Measurements from ENCODE around the gene CHKB. TPM values are rescaled to one million over a fixed set of nuclear protein-coding genes. Genes with fewer than 3 reads are reported as not detected.
"Not testable (repeated sequence)": the region's sequence is repeated elsewhere in the genome, so short reads cannot be mapped to it uniquely, and the experiment has no call there.

CHKB gene
- total RNA-seq, 2 donors from 2014 or later = 43.3 to 122 TPM

DNA sequence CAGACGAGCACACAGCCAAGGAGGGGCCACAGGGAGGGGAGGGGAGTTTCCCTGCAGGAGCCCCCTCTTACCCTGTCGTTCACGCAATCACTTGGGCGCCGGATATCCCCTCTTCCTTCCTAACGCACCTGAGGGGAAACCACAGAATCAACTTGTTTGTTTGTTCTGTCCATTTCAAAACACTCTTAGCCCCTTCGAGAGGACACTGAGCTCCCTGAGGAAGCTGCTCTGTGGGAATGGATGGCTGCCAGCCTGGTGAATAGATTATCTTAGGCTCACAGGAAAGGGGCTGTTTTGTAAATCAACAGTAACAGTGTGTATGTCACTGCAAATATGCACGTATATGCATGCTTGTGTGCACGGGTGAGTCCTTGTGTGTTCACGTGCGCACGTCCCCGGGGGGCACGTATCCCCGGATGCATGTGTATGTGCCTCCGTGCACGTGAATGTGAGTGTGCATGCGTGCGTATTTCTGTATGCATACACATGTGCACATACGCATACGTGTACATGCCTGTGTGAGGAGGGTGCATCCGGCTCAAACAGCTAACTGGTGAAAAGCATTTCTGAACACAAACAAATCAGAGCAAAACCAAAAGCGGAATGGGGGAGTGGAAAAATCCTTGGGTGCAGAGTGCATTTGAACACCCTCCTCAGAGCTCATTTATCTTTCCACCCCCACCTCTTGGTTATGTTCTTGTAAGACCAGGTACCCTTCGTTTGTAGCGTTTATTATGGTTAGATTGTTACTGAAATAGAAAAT, 38.1 kb upstream of the CHKB start:
- H3K4me3 ChIP-seq = no peak overlapping the region
- peak overlapping the region in 1 of 4 donors; percentile 91 for H3K27ac ChIP-seq
- WGBS, 2 donors = 10 to 12% methylated on average over 24 to 25 of the region's 25 CpGs

DNA sequence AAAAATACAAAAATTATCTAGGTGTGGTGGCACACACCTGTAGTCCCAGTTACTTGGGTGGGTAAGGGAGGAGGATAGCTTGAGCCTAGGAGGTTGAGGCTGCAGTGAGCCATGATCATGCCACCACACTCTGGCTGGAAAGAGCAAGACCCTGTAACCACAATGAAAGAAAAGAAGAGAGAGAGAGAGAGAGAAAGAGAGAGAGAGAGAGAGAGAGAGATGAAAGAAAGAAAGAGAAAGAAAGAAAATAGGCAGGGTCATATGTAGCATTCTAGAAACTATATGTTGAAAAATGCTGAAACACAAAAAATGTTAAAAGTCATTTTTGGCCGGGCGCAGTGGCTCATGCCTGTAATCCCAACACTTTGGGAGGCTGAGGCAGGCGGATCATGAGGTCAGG, 31.6 kb upstream of the CHKB start:
- H3K27ac ChIP-seq = peak overlapping the region in 1 of 4 donors; percentile 82
- H3K9me3 ChIP-seq; DNase-seq; H3K36me3 ChIP-seq (replicated peaks in 1 of 2; ENCODE audit: insufficient read depth in 1 of 2, low read depth in 2 of 2); intact Hi-C loops (cut with DNase I); H3K27me3 ChIP-seq; H3K4me1 ChIP-seq; H3K4me3 ChIP-seq; ATAC-seq: not testable (repeated sequence)
- WGBS, 2 donors = 67 to 93% methylated on average over 3 of the region's 3 CpGs

More for the DNA sequence above, 38.1 kb upstream of the CHKB start:
- Histone ChIP-seq H3K4me1 (peaks cover 37% of the 10 kb centered on the region), H3K9me3 (no peaks in the 10 kb centered on the region), H3K36me3 (replicated peaks in 1 of 2; ENCODE audit: insufficient read depth in 1 of 2, low read depth in 2 of 2) (no peaks in the 10 kb centered on the region), H3K27me3 (no peaks in the 10 kb centered on the region)
- DNase-seq (peak in 2 of 4 donors; percentile 20 to 22), ATAC-seq (no peak)
- intact Hi-C loops (cut with DNase I) = no loop called here
- no peak for TF ChIP-seq POLR2A (IDR thresholded peaks at IDR 0.05)
- TF ChIP-seq, protein P1, sequence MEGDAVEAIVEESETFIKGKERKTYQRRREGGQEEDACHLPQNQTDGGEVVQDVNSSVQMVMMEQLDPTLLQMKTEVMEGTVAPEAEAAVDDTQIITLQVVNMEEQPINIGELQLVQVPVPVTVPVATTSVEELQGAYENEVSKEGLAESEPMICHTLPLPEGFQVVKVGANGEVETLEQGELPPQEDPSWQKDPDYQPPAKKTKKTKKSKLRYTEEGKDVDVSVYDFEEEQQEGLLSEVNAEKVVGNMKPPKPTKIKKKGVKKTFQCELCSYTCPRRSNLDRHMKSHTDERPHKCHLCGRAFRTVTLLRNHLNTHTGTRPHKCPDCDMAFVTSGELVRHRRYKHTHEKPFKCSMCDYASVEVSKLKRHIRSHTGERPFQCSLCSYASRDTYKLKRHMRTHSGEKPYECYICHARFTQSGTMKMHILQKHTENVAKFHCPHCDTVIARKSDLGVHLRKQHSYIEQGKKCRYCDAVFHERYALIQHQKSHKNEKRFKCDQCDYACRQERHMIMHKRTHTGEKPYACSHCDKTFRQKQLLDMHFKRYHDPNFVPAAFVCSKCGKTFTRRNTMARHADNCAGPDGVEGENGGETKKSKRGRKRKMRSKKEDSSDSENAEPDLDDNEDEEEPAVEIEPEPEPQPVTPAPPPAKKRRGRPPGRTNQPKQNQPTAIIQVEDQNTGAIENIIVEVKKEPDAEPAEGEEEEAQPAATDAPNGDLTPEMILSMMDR (IDR thresholded peaks at IDR 0.05) = peak in 1 of 7 experiments; percentile 74

DNA sequence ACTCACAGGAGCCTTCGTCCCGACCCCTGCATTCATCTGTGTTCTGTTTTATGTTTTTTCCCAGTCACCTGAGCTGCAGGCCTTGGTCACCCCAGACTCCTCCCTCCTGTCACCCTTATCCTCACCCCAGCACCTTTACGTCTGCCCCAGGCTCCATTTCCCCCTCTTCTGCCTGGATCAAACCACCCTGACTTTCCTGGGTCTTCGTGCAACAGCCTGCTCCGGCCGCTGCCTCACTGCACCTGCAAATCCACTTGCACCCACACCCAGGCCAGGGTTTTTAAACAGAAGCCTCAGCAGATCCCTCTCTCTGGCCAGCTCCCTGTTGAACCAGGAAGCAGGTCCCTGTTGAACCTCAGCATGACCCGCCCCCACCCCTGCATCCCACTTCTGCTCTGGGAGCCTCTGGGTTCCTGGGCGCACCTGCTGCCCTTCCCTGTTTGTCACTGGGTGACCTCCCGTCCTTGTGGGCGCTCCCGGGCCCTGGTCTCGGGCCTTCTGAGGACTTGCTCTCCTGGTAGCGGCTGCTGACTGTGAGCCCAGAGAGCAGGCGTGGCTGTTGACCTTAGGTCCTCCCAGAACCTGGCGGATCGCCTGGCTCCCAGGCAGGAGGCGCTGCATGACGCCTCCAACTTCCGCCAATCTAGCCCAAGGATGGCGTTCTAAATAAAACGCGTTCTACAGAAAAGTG, 30.8 kb upstream of the CHKB start:
- peaks cover 9% of the 10 kb centered on the region for H3K4me1 ChIP-seq
- H3K27me3 ChIP-seq = no peaks in the 10 kb centered on the region
- no peaks in the 10 kb centered on the region for H3K9me3 ChIP-seq
- H3K36me3 ChIP-seq (replicated peaks in 1 of 2; ENCODE audit: insufficient read depth in 1 of 2, low read depth in 2 of 2) = no peaks in the 10 kb centered on the region
- intact Hi-C loops (cut with DNase I) = no loop called here
- DNase-seq (peak; percentile 83 to 93 (median 92)), ATAC-seq (peak; percentile 94)
- whole genome bisulfite sequencing, 2 donors = 39 to 51% methylated on average over 20 to 22 of the region's 22 CpGs
- TF ChIP-seq, protein P1 (IDR thresholded peaks at IDR 0.05) = peak in 5 of 7 experiments; percentile 13 to 38 (median 31)
- peak; percentile 24 to 73 (median 66) for TF ChIP-seq POLR2A (IDR thresholded peaks at IDR 0.05)
- no peak overlapping the region for H3K4me3 ChIP-seq
- H3K27ac ChIP-seq = peak overlapping the region in 3 of 4 donors; percentile 62 to 82 (median 68)

DNA sequence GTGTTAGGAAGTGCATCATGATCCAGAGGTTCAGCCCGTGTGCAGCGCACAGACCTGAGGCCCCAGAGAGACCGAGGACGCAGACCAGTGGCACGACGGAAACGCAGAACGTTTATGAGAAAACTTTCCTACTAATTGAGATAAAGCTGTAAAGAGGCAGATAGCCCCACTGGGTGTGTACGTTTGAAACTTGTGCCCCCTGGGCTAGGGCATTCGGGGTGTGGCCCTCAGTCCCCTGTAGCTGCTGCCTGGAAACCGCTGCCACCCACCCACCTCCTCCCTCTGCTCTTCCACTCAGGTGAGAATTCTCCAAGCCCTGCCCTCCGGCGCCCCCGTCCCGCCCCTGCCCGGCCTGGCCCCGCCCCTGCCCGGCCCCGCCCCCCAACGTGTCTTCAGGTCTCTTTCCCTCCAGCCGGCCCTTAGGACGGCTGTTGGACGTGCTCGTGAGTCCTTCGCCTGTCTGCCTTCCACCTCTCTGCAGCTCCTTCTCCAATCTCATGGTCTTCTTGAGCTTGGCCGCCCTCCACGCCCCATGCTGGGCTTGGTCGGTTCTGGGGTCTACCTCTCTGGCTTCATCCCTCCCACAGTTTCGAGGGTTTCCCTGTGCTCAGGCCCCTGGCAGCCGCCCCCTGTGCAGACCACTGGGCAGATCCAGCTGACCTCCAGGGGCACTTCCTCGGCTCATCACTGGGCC, 30.0 kb upstream of the CHKB start:
- intact Hi-C loops (cut with DNase I) = no loop called here
- ATAC-seq (peak; percentile 57), DNase-seq (peak in 1 of 4 donors; percentile 16)
- TF ChIP-seq, protein P1 (IDR thresholded peaks at IDR 0.05) = no peak
- TF ChIP-seq POLR2A (IDR thresholded peaks at IDR 0.05) = no peak
- no peak overlapping the region for H3K4me3 ChIP-seq
- H3K27ac ChIP-seq = peak overlapping the region in 2 of 4 donors; percentile 68 to 82
- no peaks in the 10 kb centered on the region for H3K36me3 ChIP-seq (replicated peaks in 1 of 2; ENCODE audit: insufficient read depth in 1 of 2, low read depth in 2 of 2)
- no peaks in the 10 kb centered on the region for H3K27me3 ChIP-seq
- no peaks in the 10 kb centered on the region for H3K9me3 ChIP-seq
- H3K4me1 ChIP-seq = peaks cover 9% of the 10 kb centered on the region
- WGBS, 2 donors = 43 to 73% methylated on average over 17 to 29 of the region's 31 CpGs

DNA sequence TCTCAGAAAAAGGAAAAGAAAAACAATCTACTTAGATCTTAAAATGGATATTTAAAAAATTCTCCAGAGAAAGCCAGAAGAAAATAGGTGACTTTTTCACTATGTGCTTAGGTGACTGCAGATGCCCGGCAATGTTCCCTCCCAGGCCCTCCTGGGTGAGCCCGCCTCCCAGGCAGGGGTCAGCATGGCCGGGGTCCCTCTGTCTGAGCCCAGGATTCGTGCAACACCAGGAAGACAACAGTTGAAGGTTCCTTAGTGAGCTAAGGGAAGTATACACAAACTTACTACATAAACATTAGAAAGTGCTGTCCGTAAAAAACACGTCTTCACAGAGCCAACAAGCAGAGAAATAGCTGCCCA, 29.5 kb upstream of the CHKB start:
- 48 to 71% methylated on average over 6 of the region's 6 CpGs for WGBS, 2 donors
- ATAC-seq = no peak
- no peak for DNase-seq
- H3K36me3 ChIP-seq (replicated peaks in 1 of 2; ENCODE audit: insufficient read depth in 1 of 2, low read depth in 2 of 2) = no peaks in the 10 kb centered on the region
- no peak overlapping the region for H3K4me3 ChIP-seq
- H3K4me1 ChIP-seq = peaks cover 9% of the 10 kb centered on the region
- intact Hi-C loops (cut with DNase I) = no loop called here
- H3K9me3 ChIP-seq = no peaks in the 10 kb centered on the region
- H3K27me3 ChIP-seq = no peaks in the 10 kb centered on the region
- TF ChIP-seq POLR2A (IDR thresholded peaks at IDR 0.05) = no peak
- TF ChIP-seq, protein P1 (IDR thresholded peaks at IDR 0.05) = no peak
- no peak overlapping the region for H3K27ac ChIP-seq

Data from body of pancreas (tissue), 4 donors.